GM21423 (cell line): ENCODE results near the gene CWC22.

Experiments used
- ATAC-seq: cut with Tn5 transposase; IDR thresholded peaks from one replicate; pipeline ENCODE4 v1.9.1; 2021; ENCODE audit warnings: mild to moderate bottlenecking, moderate library complexity; ENCODE audit not compliant: unreplicated experiment

CWC22 gene

DNA sequence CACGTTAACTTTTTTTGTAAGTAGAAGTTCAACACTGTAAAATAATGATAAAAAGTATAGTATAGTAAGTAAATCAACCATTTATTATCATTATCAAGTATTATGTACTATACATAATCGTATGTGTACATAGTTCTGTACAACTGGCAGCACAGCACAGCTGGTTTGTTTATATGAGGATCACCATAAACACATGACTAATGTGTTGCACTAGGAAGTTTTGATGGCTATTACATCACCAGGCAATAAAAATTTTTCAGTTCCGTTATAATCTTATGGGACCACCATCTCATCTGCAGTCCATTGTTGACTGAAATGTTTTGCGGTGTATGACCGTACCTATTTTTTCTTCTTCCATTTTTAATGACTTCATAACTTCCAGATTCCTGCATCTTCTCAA lies 106.4 kb downstream of the CWC22 start:
- no peak for ATAC-seq

DNA sequence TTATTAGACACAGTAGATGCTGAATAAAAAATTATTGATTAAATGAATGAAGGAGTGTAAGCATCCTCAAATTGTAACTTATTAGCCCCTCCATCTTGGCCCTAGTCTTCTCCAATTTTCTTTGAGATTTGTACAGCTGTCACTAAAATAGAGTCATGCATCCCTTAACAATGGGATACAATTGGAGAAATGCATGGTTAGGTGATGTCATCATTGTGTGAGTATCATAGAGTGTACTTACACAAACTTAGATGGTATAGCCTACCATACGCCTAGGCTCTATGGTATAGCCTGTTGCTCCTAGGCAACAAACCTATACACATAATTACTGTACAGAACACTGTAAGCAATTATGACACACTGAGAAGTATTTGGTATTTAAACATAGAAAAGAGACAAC lies 107.4 kb downstream of the CWC22 start:
- ATAC-seq: no peak

GRCh38 chr2:179898873-179899272 lies 108.2 kb downstream of the CWC22 start:
- peak; percentile 84 for ATAC-seq
